PFSK-1 (cell line): ENCODE results near the gene SAMD11.

ENCODE experiments used
- FOXP2 ChIP-seq: optimal IDR thresholded peaks from 2 replicates; pipeline ENCODE3; 2011; ENCODE audit warnings: borderline replicate concordance, control low read depth, inconsistent platforms; ENCODE audit not compliant: insufficient read depth; ENCODE audit errors: extremely low read length, extremely low read depth
- POLR2AphosphoS5 ChIP-seq: IDR thresholded peaks from 2 replicates; pipeline ENCODE4 v1.6.1; 2012; ENCODE audit warnings: low read depth, mild to moderate bottlenecking, control low read depth, low read length, moderate library complexity
- SIN3A ChIP-seq: IDR thresholded peaks from 2 replicates; pipeline ENCODE4 v1.6.1; 2012; ENCODE audit warnings: mild to moderate bottlenecking, low read length, moderate library complexity, borderline replicate concordance; ENCODE audit not compliant: insufficient read depth
- TAF1 ChIP-seq: IDR thresholded peaks from 2 replicates; pipeline ENCODE4 v1.6.1; 2012; ENCODE audit warnings: low read length, control low read depth, borderline replicate concordance; ENCODE audit not compliant: insufficient read depth
- TF ChIP-seq, protein P1 (sequence below), 2 experiments: IDR thresholded peaks; 2 replicates each; pipeline versions ENCODE4 v1.6.1 to v1.8.0; 2011 to 2012; ENCODE audit warnings: low read depth in 2 of 2, low read length in 2 of 2, control low read depth in 1 of 2, inconsistent platforms in 1 of 2, mild to moderate bottlenecking in 1 of 2, moderate library complexity in 1 of 2; ENCODE audit not compliant: insufficient read depth in 1 of 2

Gene SAMD11

DNA sequence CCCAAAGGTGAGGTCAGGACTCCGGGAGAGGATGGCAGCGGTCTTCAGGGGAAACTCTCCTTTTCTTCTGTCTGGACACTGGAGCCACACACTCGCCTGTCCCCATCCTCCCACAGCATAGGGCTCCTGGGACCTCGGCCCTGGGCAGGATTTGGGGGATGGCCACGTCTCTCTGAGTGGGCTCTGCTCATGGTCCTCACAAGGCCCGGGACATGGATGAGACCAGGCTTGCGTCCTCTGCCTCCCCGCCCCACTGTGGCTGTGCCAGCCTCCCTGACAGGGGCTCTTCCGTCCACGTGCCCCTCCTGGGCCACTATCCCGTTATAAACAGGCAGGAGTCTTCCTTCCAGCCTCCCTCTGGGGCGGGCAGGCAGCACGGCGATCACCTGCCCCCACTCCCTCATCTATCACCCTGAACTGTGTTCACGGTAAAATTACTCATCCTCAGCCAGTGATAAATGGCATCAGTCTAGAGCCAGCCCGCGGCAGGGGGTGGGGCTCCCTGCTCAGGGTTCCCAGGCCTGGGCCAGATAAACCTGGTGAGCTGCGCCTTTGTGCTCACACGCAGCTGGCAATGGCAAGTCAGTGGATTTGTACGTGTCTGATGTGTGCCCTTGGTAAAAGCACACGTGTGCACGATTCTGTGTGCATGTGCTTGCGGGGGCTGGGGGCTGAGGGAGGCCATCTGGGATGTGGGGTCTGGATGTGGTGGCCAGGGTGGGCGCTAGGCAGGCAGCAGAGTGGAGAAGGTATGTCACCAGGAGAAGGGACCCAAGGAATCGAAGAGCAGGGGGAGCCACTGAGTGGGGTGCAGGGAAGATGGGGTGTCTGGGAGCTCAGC lies 12.6 kb upstream of the SAMD11 start:
- TF ChIP-seq POLR2AphosphoS5 (no peak), TAF1 (no peak), SIN3A (no peak), FOXP2 (no peak)
- TF ChIP-seq, protein P1, sequence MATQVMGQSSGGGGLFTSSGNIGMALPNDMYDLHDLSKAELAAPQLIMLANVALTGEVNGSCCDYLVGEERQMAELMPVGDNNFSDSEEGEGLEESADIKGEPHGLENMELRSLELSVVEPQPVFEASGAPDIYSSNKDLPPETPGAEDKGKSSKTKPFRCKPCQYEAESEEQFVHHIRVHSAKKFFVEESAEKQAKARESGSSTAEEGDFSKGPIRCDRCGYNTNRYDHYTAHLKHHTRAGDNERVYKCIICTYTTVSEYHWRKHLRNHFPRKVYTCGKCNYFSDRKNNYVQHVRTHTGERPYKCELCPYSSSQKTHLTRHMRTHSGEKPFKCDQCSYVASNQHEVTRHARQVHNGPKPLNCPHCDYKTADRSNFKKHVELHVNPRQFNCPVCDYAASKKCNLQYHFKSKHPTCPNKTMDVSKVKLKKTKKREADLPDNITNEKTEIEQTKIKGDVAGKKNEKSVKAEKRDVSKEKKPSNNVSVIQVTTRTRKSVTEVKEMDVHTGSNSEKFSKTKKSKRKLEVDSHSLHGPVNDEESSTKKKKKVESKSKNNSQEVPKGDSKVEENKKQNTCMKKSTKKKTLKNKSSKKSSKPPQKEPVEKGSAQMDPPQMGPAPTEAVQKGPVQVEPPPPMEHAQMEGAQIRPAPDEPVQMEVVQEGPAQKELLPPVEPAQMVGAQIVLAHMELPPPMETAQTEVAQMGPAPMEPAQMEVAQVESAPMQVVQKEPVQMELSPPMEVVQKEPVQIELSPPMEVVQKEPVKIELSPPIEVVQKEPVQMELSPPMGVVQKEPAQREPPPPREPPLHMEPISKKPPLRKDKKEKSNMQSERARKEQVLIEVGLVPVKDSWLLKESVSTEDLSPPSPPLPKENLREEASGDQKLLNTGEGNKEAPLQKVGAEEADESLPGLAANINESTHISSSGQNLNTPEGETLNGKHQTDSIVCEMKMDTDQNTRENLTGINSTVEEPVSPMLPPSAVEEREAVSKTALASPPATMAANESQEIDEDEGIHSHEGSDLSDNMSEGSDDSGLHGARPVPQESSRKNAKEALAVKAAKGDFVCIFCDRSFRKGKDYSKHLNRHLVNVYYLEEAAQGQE (IDR thresholded peaks at IDR 0.05; ENCODE audit: insufficient read depth in 1 of 2, low read depth in 2 of 2, low read length in 2 of 2), result no peak

DNA sequence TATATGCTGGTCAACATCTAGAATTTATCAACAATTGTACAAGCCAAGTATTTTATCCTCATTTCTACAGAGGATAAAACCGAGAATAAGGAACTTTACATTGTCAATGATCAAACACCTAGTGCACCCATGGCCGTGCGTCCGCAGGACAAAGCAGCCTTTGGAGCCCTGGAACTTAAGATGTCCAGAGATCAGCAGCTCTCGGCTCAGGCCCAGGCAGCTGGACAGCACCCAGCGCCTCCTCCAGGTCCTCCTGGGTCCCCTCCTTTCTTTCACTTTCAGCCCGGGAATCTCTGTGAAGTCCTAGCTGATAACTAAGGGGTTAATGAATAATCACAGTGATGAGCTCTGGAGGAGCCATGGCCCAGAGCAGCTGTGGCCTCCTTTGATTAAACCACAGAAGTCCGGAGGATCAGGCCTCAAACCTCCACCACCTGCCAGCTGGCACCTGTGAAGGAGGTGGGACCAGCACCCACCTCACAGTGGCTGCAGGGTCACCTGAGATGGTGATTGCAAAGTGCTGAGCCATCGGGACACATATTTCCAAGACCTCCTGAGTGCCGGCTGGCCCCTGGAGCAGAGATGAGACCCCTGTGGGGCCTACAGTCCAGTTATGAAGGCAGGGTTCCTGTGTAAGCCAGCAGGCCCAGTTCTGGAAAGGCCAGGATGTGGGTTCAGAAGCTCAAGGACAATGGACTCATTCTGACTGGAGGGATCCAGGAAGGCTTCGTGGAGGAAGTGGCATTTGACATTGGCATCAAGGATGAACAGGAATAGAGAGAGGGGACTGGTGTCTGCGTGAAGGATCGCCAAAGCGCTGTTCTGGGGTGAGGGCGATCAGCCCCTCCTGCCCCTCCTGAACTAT lies 11.6 kb upstream of the SAMD11 start:
- no peak for TF ChIP-seq TAF1

DNA sequence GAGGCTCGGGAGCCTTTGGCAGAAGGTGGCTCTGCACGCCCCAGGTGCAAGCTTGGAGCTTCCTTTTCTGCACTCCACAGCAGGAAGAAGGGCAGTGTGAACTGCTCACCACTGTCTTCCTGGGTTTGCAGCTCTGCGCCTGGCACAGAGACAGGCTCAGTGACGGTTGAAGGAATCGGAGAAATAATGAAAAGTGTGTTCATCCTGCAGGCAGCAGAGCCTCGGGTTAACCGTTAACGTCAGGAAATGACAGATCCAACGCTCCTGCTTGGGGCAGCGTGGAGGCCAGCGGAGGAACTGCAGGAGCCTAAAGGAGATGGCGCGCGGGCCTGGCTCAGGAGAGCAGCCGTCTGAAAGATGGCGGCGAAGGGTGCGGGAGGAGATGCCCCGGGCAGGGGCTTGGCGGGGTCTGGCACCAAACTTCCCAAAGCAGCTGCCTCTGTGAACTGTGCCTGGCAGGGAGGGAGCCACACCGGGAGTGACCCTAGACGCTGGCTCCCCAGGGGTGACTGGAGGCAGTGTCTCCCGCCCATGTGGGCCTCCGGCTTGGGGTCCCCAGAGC lies 10.9 kb upstream of the SAMD11 start:
- TF ChIP-seq, protein P1 (IDR thresholded peaks at IDR 0.05; ENCODE audit: insufficient read depth in 1 of 2, low read depth in 2 of 2, low read length in 2 of 2), result no peak
- TF ChIP-seq FOXP2, result no peak
- no peak for TF ChIP-seq SIN3A
- no peak for TF ChIP-seq POLR2AphosphoS5
- TF ChIP-seq TAF1, result no peak

DNA sequence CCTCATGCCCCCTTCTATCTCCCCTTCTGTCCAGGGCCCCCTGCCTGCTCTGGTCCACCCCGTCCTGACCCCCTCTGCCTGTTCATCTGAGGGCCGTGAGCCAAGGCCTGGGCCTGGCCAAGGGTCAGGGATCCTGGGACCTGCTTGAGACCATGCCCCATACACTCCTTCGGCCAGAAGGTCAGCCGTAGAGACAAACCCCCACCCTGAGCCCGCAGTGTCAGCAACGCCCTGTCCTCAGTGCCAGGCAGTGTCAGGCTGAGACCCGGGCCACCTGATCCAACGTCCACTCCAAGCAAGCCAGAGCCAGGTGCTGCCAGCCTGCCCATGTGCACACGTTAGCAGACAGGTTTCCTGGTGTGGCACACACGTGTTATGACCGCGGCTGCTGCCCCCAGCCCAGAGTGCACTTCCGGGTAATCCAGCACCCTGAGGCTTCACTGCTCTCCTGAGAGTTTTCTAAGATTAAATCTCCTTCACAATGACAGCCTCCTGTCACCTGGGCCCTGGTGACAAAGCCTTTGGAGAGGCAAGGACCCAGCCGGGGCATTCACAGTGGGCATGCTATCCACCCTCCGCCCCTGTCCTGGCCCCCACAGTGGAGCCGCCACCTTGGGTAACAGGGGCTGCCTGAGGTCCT lies 10.1 kb upstream of the SAMD11 start:
- TF ChIP-seq POLR2AphosphoS5 (no peak), SIN3A (no peak), TAF1 (no peak), FOXP2 (no peak)
- TF ChIP-seq, protein P1 (IDR thresholded peaks at IDR 0.05; ENCODE audit: insufficient read depth in 1 of 2, low read depth in 2 of 2, low read length in 2 of 2), result no peak
